GM20431 (cell line): ENCODE data around the gene MYCN.
"Not testable (repeated sequence)": the region's sequence is repeated elsewhere in the genome, so short reads cannot be mapped to it uniquely, and the experiment has no call there.

Source experiments
- in situ Hi-C: fragments of 300-500 bp; cut with MseI, MboI; formaldehyde crosslinking; loops from one replicate; pipeline ENCODE4 v1.15.0; 2020; ENCODE audit warnings: low sequenced_read_pairs; ENCODE audit not compliant: unreplicated experiment

Gene MYCN

DNA sequence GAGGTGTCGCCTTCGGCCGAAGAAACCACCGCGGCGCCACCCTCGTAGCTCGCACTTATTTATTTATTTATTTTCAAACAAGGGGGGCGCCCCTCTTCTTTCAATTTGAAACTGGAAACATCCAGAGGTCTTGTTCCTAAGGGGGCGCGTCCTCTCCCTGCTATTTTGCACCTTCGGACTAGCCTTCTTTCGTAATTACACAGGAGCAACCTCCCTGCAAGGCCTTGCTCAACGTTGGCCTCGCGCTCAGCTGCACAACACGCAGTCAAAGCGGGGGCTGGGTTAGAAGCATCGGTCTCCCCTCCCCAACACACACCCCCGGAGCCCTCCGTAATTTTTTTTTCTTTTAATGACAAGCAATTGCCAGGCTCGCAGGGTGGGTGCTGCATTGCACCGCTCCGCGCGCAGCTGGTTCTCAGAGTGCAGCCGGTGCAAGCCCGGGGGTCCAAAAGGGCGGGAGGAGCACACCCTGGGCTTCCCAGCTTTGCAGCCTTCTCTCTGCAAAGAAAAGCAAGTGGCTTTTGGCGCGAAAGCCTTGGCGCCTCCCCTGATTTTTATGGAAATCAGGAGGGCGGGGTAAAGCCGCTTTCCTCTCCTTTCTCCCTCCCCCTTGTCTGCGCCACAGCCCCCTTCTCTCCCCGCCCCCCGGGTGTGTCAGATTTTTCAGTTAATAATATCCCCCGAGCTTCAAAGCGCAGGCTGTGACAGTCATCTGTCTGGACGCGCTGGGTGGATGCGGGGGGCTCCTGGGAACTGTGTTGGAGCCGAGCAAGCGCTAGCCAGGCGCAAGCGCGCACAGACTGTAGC, at the start of gene MYCN:
TSS of gene MYCN (plus strand) at position 697 of the 807 bp plus-strand sequence. CDS start 1,515 bp downstream, outside the sequence.
- in situ Hi-C loops, result no loop called here

DNA sequence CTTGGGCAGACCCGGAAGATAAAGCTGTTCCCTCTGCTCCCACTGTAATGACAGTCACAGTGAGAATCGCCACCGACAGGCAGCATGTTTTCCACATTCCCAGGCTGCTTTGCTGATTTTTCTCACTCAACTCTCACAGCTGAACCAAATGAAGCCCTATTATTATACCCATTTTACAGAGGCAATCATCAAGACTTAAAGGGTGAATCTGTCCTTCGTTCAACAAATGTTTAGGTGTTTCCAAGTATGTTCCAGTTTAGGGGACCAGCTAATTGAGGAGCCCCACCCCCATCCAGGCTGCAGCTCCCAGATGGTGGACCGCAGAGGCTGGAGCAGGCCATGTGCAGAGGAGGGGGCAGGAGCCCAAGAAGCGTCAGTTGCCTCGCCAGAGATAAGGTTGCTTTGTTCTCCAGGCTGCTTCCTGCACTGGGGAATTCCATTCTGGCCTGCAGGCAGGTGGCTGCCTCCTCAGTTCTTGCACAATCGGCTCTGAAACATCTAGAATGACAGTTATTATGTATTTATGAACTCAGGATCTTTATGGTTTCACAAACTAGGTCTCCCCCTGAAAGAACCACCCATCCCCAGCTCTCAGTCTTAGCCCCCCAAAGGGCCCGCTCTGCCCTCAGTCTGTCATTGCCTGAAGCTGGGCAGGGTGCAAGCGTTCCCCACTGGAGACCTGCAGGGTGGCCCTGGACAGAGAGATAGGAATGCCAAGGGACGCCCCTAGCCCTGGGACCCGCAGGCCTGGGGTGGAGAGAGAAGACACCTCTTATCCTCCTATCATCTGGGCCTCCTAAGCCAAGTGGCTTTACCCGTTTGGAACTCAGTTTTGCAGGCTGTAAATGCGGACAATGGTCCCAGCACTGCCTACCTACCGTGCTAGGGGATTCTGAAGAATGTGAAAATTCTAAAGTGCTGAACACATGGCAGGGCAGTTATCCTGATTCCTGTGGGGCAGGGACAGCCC, 49.1 kb upstream of the MYCN start:
- in situ Hi-C loops, result no loop called here

- in situ Hi-C loops, result no loop called here
These were observed 48.0 kb upstream of the MYCN start for GRCh38 chr2:15892151-15892880.

GRCh38 chr2:15893085-15893484, 47.3 kb upstream of the MYCN start:
- in situ Hi-C loops, result no loop called here

- in situ Hi-C loops, result no loop called here
These were observed 46.5 kb upstream of the MYCN start for GRCh38 chr2:15893689-15894480.

- in situ Hi-C loops, result no loop called here
These were observed 45.7 kb upstream of the MYCN start for GRCh38 chr2:15894481-15895144.

DNA sequence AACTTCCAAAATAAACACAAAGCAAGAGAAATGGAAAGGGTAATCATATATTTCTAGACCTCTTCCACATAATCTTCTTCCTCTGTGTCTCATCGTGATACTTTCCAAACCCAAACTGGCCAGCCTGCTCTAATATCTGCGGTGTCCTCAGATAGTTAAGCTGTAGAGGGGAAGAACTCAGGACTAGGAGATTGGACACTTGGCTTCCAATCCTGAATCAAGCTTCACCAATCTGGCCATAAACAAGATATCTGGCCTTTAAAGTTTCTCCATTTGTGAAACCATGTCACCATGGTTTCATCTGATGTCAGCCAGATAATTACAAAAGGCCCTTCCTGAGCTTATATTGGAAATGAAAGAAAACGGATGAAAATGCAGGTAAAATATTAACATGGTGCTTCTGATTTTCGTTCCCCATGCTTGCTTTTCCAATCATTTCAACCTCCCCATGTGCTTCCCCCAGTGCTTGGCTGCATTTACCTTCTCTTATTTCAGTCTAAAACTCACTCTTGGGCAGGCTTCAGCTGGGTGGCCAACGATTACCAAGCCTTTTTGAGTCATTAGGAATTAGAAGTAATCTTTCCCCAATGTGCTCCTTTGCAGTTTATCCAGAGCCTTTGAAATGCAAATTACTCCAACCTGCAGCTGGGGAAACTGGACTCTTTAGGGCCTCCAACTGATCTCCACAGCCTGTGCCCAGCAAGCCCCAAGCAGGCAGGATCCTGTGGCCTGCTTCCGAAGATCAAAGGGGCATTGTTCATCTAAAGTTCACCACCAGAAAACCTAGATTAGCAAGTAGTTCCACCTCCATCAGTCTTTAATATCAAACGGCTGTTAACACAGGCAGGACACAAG, 44.5 kb upstream of the MYCN start:
- in situ Hi-C loops, result no loop called here

DNA sequence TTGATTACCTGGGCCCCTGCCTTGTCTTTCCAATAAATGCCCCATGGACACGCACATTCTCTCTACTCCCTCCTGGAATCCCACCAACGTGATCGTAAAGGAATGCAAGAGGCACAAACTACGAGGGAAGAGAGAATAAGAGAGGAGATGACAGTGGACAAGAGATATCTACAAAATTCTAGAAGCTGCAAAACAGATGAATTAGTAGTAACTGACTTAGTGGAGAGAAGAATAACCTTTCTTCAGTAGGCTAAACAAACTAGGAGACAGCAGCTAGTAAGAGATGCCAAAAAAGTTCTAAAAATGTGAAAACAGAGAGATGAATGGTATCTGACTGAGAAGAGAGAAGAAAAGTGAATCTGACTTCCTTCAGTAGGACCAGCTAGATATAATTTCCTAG, 43.5 kb upstream of the MYCN start:
- in situ Hi-C loops, result no loop called here

DNA sequence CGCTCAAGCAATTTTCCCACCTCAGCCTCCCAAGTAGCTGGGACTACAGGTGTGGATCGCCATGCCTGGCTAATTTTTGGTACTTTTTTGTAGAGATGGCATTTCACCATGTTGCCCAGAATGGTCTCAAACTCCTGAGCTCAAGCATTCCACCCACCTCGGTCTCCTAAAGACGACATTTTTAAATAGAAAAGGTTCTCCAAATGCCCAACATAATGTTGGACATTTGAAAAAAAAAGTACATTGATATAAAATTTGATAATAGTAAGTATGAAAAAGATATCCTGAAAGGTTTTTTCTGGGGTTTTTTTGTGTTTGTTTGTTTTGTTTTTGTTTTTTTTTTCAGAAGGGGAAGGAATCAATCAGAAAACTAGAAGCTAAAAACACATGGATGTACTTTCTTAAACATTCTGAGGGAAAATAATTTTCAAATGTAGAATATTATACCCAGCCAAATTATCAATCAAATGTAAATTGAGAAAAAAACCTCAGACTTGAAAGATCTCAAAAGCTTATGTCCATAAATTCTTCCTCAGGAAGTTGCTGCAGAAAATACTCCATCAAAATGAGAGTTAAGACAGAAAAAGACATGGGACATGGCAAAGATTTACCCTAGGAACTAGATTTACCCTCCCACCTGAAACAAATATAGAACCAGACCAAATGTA, 42.8 kb upstream of the MYCN start:
- in situ Hi-C loops, result no loop called here

DNA sequence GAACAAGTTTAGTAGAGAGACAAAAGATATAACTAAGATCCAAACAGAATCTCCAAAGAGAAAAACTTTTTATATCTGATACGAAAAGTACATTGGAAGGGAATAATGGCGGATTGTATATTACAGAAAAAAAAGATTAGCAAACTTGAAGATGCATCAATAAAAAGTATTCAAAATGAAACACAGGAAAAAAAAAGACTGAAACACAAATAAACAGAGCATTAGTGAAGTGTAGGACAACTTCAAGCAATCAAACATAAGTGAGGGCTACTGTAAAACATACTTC, 41.1 kb upstream of the MYCN start:
- in situ Hi-C loops, result no loop called here

GRCh38 chr2:15899751-15900493, 40.4 kb upstream of the MYCN start:
- in situ Hi-C loops, result no loop called here

DNA sequence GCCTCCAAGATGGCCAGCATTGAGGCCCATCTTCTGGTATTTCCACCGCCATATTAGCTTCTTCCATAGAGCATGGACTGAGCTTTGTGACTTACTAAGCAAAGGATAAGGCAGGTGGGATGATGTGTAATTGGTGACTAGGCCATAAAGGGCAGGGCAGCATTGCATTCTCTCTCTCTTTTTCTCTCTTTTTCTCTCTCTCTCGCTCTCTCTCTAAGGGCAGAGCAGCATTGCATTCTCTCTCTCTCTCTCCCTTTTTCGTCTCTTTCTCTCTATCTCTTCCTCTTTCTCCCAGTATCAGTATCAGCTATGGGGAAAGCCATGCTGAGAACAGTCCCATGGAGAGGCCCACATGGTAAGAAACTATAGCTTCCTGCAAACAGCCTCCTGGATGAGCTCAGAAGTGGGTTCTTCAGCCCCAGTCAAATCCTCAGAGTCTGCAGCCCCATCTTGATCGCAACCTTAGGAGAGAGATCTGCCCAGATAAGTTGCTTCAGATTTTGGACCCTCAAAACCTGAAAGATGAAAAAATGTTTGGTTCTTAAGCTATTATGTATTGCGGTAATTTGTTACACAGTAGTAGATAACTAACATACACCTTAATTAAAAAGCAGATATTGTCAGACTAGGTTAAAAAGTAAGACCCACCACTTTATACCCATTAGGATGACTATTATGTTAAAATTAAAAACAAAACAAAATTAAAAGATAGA, 39.1 kb upstream of the MYCN start:
- in situ Hi-C loops, result no loop called here

DNA sequence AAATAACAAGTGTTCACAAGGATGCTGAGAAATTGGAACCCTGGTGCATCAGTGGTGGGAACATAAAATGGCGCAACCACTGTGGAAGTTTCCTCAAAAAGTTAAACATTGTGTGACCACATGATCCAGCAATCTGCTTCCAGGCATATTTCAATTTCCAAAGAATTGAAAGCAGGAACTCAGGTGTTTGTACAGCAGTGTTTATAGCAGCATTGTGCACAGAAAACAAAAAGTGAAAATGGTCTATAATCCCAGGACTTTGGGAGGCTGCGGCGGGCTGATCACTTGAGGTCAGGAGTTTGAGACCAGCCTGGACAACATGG, 38.6 kb upstream of the MYCN start:
- in situ Hi-C loops, result no loop called here

GRCh38 chr2:15903910-15904309, 36.4 kb upstream of the MYCN start:
- in situ Hi-C loops, result not testable (repeated sequence)

- in situ Hi-C loops, result no loop called here
These were observed 35.1 kb upstream of the MYCN start for GRCh38 chr2:15905267-15905645.

DNA sequence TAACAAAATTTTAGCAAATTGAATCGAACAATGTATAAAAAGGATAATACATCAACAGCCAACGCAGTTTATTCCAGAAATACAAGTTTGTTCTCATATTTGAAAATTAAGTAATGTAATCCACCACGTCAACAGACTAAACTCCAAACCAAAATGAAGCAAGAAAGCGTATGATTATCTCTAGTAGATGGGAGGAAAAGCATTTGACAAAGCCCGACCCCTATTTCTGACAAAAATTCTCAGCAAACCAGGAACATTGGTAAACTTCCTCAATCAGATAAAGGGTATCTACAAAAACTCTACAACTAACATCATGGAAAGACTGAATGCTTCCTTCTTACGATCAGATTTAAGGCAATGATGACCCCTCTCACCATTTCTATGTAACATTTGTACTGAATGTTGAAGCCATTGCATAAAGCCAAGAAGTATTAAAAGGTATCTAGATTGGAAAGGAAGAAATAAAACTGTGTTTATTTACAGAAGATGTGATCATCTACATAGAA, 34.3 kb upstream of the MYCN start:
- in situ Hi-C loops, result no loop called here

DNA sequence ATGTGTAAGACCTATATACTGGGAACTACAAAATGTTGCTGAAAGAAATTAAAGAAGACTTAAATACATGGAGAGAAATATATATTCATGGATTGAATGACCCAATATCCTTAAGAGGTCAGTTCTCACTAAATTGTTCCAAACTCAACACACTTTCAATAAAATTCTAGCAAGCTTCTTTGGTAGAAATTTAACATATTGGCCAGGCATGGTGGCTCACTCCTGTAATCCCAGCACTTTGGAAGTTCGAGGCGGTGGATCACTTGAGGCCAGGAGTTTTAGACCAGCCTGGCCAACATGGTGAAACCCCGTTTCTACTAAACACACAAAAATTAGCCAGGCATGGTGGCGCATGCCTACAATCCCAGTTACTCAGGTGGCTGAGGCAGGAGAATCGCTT, 33.6 kb upstream of the MYCN start:
- in situ Hi-C loops, result no loop called here
